KOPT-K1 (cell line): Measurements from ENCODE around the gene CCDC97.
A peak's percentile ranks its signal among the peaks of the same experiment; 100 is the strongest.
"Not testable (repeated sequence)": the region's sequence is repeated elsewhere in the genome, so short reads cannot be mapped to it uniquely, and the experiment has no call there.

Experiments
- H3K27ac ChIP-seq: fragments of 200-600 bp; sonication (generic); 2 replicates; pipeline ENCODE4 v1.5.1; 2016; ENCODE audit warnings: antibody characterized with exemption, mild to moderate bottlenecking, low read depth, low read length; ENCODE audit not compliant: poor library complexity, severe bottlenecking
- H3K36me3 ChIP-seq: fragments of 200-600 bp; sonication (generic); 2 replicates; pipeline ENCODE4 v1.5.1; 2017; ENCODE audit warnings: antibody characterized with exemption, mild to moderate bottlenecking, low read length, moderate library complexity; ENCODE audit not compliant: insufficient read depth
- H3K9me3 ChIP-seq: fragments of 200-600 bp; sonication (generic); 2 replicates; pipeline ENCODE4 v1.5.1; 2017; ENCODE audit warnings: antibody characterized with exemption, low read length, mild to moderate bottlenecking; ENCODE audit not compliant: insufficient read depth, poor library complexity, severe bottlenecking

CCDC97 gene

DNA sequence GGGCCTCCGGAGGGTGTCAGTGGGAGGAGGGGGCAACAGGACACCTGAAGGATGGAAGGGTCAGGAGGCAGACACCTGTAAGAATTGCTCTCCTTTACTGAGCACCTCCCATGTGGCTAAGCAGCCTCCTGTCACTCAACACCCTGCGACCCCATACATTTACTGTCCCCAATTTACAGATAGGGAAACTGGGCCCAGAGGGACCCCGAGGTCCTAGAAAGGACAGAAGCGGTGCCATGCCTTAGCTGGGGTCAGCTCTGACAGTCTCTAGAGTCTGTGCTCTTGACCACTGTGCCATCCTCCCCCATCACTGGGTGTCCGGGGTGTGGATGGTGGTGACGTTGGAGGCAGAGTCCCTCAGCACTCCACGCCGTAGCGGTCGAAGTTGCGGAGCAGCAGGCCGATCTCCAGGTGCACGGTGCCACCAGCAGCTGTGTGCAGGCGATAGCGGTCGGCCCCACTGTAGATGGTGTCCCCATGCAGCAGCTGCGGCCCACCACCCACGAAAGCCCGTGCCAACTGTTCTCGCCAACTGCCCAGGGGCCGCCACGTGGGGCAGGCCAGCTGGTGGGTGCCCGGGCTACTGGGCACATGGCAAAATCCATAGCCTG lies 44.5 kb downstream of the CCDC97 start:
- Histone ChIP-seq H3K9me3 (no peaks in the 10 kb centered on the region), H3K36me3 (0 out of 2 replicates have a peak, but pooled peaks cover 2% of the 10 kb centered on the region), H3K27ac (peak overlapping the region; percentile 75)

DNA sequence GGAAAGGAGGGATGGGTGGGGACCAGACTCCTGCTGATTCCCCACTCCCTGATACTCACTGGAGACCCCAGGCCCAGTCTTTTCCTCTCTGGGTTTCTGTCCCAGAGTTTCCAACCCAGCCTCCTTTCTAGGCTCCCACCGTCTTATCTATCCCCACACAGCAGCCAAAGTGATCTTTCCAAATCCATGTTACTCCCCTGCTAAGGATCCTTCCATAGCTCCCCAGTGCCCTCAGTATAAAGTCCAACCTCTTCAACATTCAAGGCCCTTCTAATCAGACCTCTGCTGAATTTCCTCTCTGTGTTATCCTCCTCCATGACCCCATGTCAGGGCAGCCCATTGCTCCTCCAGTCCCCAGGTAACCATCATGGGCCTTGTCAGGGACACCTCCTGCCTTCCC lies 45.1 kb downstream of the CCDC97 start:
- H3K27ac ChIP-seq, result no peak overlapping the region
- no peaks in the 10 kb centered on the region for H3K36me3 ChIP-seq

DNA sequence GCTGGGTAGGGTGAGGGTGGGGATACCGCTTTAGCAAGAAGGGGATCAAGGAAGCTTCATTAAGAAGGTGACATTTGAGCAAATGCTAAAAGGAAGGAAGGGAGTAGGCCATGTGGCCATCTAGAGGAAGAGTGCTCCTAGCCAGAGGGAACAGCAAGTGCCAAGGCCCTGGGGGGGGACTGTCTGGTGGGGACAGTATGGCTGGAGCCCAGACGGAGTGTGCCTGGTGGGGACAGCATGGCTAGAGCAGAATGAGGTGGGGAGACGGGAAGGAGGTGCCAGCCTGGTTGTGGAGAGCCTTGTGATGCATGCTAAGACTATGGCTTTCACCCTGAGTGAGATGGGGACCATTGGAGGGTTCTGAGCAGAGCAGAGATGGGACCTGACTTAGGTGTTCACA lies 45.8 kb downstream of the CCDC97 start:
- H3K36me3 ChIP-seq, result no peaks in the 10 kb centered on the region
- H3K9me3 ChIP-seq, result no peaks in the 10 kb centered on the region
- no peak overlapping the region for H3K27ac ChIP-seq

More for the DNA sequence above, 45.1 kb downstream of the CCDC97 start:
- H3K9me3 ChIP-seq, result no peaks in the 10 kb centered on the region

DNA sequence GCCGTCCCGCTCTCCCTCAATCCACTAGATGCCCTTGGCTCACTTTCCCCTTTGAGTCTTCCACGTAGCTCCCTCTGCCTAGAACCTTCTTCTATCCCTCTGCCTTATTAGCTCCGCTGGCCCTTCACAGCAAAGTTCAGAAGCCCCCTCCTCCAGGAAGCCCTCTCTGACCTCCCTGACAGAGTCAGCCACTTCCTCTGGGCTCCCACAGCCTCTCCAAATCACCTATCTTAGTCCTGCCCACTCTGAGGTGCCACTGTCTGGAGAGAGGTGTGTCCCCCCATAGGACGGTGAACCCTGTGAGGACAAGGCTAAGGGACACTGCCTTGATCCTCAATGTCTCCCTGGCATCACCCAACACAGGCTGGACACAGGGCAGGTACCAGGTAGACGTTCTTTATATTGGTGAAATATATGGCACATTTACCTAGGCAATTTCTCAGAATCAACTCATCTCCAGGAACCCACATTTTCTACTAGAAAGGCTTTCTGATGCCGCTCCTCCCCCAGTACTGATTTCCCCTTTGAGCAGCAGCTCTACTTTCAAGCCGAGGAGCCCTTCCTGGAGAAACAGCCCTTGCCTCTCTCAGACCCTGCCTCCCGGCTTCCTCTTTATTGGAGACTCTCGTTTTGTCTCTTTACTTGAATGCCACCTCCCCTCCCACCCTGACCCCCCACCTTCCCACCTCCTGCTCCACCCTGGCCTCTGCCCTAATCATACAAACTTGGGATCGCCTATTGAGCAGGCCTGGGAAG lies 47.2 kb downstream of the CCDC97 start:
- no peak overlapping the region for H3K27ac ChIP-seq
- H3K36me3 ChIP-seq, result no peaks in the 10 kb centered on the region
- H3K9me3 ChIP-seq, result no peaks in the 10 kb centered on the region

DNA sequence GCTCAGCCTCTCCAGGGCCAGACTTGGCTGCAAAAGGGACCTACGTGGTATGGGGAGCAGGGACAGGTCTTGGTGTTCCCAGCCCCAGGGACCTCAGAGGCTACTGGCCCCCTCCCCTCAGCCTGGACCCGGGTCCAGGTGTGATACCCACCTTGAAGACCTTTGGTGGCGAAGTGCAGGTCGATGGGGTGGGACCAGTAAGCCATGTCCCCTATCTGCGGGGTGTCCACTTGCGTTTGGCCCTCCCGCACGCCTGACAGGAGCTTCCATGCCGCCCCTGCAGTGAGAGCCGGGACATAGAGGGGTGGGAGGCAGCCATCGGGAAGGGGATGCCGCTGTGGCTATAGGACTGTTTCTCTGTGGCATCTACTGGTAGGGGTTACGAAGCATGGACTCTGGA lies 47.8 kb downstream of the CCDC97 start:
- Histone ChIP-seq H3K27ac (no peak overlapping the region), H3K9me3 (no peaks in the 10 kb centered on the region), H3K36me3 (no peaks in the 10 kb centered on the region)

DNA sequence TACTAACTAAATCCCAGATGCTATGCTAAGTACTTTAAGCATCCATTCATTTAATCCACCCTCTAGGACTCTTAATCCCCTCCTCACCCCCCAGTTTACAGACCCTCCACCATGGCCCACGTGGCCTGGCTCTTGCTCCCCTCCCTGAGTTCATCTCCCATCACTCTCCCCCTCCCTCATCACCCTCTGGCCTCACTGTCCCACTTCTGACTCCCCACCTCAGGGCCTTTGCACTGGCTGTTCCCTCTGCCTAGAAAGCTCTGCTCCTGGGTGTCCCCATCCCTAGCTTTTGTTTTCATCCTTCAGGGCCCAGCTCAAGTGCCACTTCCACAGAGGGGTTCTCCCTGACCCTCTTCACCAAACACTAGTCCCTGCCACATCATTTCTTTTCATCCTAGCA lies 49.8 kb downstream of the CCDC97 start:
- Histone ChIP-seq H3K9me3 (no peaks in the 10 kb centered on the region), H3K27ac (no peak overlapping the region), H3K36me3 (no peaks in the 10 kb centered on the region)

DNA sequence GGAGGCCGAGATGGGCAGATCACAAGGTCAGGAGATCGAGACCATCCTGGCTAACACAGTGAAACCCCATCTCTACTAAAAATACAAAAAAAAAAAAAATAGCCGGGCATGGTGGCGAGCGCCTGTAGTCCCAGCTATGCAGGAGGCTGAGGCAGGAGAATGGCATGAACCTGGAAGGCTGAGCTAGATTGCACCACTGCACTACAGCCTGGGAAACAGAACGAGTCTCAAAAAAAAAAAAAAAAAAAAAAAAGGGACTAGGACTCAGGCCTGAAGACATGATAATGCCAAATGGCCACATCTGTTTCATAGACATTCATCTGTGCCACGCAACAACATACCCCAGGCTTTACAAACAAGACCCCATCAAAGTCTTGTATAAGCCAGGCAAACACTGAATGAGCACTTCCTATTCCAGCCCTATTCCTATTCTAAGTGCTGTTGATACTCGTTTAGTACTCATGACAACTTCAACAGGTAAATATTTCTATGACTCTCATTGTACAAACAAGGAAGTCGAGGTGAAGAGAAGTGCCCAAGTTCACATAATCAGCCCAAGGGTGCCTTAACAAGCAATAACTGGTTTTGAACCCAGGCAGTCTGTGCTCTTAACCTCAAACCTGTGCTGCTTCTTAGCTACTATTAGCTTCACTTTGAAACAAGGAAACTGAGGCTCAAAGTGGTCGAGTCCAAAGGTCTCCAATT lies 52.3 kb downstream of the CCDC97 start:
- Histone ChIP-seq H3K36me3 (no peaks in the 10 kb centered on the region), H3K27ac (no peak overlapping the region), H3K9me3 (no peaks in the 10 kb centered on the region)

DNA sequence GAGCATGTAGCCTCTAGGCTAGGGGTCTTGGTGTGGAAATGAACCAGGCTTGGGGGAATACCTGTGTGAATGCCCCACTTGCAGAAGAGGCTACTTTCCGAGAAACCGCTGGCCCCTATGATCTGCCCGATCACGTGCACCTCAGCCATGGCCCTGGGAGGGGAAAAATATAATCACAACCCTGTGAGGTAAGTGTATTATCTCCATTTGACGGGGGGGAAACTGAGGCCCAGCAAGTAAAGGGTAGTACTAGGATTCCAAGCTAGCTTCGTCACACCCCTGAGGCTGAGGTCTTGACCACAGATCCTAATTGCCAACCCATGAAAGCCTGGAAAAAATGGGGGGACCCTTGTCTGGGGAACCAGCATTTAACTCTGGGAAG lies 53.4 kb downstream of the CCDC97 start:
- H3K9me3 ChIP-seq, result no peaks in the 10 kb centered on the region
- no peaks in the 10 kb centered on the region for H3K36me3 ChIP-seq
- H3K27ac ChIP-seq, result peak overlapping the region; percentile 98

DNA sequence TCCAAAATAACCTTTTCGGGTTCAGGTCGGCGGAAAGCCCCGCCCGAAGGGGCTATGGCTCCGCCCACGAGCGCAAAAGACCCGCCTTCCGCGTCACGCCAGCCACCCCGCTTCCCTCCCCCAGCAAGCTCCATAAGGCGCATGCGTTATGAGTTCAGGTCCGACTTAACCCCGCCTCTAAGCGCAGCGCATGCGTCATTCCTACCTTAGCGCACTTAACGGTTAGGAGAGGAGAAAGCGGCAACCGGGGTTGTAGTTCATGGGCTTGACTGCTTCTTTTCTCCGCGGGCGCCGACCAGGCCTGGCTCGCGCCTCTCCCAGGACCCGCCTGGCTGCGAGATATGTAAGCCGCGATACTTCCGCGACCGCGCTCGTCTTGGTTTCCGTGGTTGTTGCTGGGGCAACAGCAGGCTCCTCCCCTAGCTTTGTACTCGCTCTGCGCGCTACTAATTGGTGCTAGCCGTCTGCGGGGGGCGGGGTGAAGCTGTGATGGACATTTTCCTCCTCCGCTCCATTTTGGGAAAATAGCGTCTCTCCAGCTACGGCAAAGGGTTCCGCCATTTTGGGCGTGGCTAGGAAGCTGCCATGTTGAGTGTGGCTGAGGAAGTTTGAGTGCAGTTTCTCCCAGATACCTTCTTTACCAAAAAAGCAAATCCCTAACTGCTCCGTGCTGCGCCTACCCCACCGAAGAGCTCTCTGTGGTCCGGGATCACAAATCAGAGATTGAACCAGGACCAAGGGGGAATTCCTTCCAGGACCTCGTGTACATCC lies 54.0 kb downstream of the CCDC97 start, which contains the start of gene B9D2:
TSS of gene B9D2 (minus strand) at position 397 of the 771 bp plus-strand sequence. CDS start 630 bp downstream, outside the sequence.
- Histone ChIP-seq H3K9me3 (no peaks in the 10 kb centered on the region), H3K27ac (peak within 1 kb of the TSS; percentile 98)

DNA sequence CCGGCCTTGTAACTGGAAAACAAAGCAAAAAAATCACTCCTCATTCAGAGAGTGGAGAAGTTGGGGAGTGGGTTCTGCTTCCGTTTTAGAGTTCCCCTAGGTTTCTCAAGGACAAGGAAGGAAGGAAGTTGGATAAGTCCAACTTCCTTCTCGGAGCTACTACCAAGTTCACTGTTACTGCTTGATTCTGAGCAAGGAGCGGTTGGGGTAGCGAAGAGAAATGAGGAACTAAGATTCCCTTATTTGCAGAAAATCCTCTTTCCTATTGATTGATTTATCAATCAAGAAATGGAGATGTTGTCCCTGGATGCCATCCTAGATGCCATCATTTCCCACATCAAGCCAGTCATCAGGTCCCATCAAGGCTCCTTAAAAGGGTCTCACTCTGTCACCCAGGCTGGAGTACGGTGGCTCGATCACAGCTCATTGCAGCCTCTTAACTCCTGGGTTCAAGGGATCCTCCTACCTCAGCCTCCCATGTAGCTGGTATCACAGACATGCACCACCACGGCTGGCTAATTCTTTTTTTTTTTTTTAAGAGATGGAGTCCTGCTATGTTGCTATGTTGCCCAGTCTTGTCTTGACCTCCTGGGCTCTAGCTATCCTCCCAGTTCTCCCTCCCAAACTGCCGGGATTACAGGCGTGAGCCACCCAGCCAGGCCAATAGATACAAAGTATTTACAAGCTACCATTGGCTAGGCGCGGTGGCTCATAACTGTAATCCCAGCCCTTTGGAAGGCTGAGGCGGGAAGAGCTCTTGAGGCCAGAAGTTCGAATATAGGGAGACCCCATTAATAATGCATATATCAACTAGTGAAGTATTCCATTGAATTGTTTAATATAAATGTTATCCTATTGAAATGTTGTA lies 54.8 kb downstream of the CCDC97 start:
- no peaks in the 10 kb centered on the region for H3K9me3 ChIP-seq
- H3K27ac ChIP-seq, result peak overlapping the region; percentile 98
- no peaks in the 10 kb centered on the region for H3K36me3 ChIP-seq

More for the DNA sequence above, 54.0 kb downstream of the CCDC97 start, which contains the start of gene B9D2:
- H3K36me3 ChIP-seq, result no peaks in the 10 kb centered on the region

DNA sequence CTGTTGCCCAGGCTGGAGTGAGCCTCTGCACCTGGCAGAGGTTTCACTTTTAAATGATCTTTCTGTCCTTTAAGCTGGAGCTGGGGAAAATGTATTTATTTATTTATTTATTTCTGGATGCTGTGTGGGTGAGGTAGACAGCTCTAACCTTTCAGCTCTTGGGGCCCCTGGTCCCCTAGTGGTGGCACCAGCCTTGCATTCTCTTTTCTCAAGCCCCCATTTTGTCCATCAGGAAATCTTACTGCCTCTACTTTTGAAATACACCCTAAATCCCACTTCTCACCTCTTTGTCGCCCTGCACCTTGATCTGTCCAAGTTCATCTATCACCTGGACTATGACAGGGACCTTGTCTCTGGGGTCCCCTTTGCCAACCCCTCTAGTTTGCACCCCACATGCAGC lies 56.1 kb downstream of the CCDC97 start:
- Histone ChIP-seq H3K27ac (no peak overlapping the region), H3K36me3 (no peaks in the 10 kb centered on the region)

DNA sequence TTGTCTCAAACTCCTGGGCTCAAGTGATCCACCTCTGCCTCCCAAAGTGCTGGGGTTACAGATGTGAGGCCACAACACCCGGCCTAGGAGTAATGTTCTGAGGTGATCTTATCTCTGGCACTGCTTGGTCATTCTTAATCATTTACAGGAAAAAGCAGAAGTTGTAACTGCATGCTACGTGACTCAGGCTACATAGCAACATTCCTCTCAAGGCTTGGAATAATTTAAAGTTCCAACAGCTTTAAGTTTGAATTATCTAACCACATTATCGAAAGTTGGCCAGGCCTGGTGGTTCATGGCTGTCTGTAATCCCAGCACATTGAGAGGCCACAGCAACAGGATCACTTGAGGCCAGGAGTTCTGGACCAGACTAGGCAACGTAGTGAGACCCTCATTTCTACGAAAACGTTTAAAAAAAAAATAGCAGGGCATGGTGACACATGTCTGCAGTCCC lies 57.9 kb downstream of the CCDC97 start:
- H3K36me3 ChIP-seq, result no peaks in the 10 kb centered on the region; the same call in 1 of the 2 replicates
- no peak overlapping the region for H3K27ac ChIP-seq
- no peaks in the 10 kb centered on the region for H3K9me3 ChIP-seq

More for the DNA sequence above, 56.1 kb downstream of the CCDC97 start:
- no peaks in the 10 kb centered on the region for H3K9me3 ChIP-seq

DNA sequence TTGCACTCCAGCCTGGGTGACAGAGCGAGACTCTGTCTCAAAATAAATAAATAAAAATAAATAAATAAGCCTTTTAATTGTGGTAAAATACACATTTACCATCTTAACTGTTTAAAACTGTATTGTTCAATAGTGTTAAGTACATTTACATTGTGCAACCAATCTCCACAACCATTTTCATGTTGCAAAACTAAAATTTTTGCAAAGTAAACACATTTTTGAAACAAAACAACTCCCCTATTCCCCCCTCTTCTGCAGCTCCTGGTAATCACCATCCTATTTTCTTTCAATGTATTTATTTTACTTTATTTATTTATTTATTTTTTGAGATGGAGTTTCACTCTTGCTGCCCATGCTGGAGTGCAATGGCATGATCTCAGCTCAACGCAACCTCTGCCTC lies 59.8 kb downstream of the CCDC97 start:
- Histone ChIP-seq H3K36me3 (no peaks in the 10 kb centered on the region; the same call in 1 of the 2 replicates), H3K9me3 (no peaks in the 10 kb centered on the region), H3K27ac (no peak overlapping the region)

DNA sequence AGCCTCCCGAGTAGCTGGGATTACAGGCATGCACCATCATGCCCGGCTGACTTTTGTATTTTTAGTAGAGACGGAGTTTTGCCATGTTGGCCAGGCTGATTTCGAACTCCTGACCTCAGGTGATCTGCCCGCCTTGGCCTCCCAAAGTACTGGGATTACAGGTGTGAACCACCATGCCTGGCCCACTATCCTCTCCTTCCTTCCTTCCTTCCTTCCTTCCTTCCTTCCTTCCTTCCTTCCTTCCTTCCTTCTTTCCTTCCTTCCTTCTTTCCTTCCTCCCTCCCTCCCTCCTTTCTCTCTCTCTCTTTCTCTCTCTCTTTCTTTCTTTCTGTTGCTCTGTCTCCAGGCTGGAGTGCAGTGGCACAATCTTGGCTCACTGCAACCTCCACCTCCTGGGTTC lies 61.1 kb downstream of the CCDC97 start:
- H3K9me3 ChIP-seq, H3K36me3 ChIP-seq, H3K27ac ChIP-seq: not testable (repeated sequence)
